PC-3 (cell line): ENCODE results near the gene HOXB7. TPM values are rescaled to one million over a fixed set of nuclear protein-coding genes. Genes with fewer than 3 reads are reported as not detected.
A peak's percentile ranks its signal among the peaks of the same experiment; 100 is the strongest.

Source experiments
- ATAC-seq: fragments of 200-7000 bp; cut with Tn5 transposase; 2 replicates; pipeline ENCODE4 v1.9.1; 2020; ENCODE audit warnings: mild to moderate bottlenecking, moderate library complexity
- BruUV-seq: library from RNA; stranded (reverse); fragments of 400-500 nt; replicated peaks from 2 replicates; lab custom pipeline; 2021; lab: Mats Ljungman, UMichigan
- CTCF ChIA-PET: fragments of 300-600 bp; sonication (Branson Sonifier 250); formaldehyde crosslinking; loops from one replicate; lab custom pipeline; 2022; ENCODE audit warnings: antibody characterized with exemption; lab: Charles Lee
- POLR2A ChIA-PET: fragments of 300-600 bp; sonication (Branson Sonifier 250); formaldehyde crosslinking; loops from one replicate; lab custom pipeline; 2022; ENCODE audit warnings: antibody characterized with exemption; ENCODE audit not compliant: unreplicated experiment; lab: Charles Lee
- DNase-seq: peaks from one replicate; pipeline ENCODE4 v3.0.0-alpha.2; 2015
- H2AFZ ChIP-seq: fragments of 300-600 bp; sonication (generic); 2 replicates; pipeline ENCODE4 v1.6.0; 2016; ENCODE audit warnings: antibody characterized with exemption, low read length
- H3F3A ChIP-seq: fragments of 300-600 bp; sonication (generic); one replicate; pipeline ENCODE4 v1.6.0; 2017; ENCODE audit warnings: antibody characterized with exemption, low read length, control low read depth, mild to moderate bottlenecking; ENCODE audit not compliant: unreplicated experiment
- H3K27ac ChIP-seq: fragments of 300-600 bp; sonication (generic); 2 replicates; pipeline ENCODE4 v1.5.1; 2016; ENCODE audit warnings: mild to moderate bottlenecking, low read length
- H3K27me3 ChIP-seq: fragments of 300-600 bp; sonication (generic); 2 replicates; pipeline ENCODE4 v1.6.1; 2016; ENCODE audit warnings: low read length, mixed read lengths
- H3K36me3 ChIP-seq: fragments of 300-600 bp; sonication (generic); 2 replicates; pipeline ENCODE4 v1.6.1; 2016; ENCODE audit warnings: low read depth, mixed run types, low read length, mixed read lengths
- H3K4me1 ChIP-seq: fragments of 300-600 bp; sonication (generic); 2 replicates; pipeline ENCODE4 v1.5.1; 2016; ENCODE audit warnings: low read length; ENCODE audit not compliant: insufficient read depth
- H3K4me2 ChIP-seq: fragments of 300-600 bp; sonication (generic); 2 replicates; pipeline ENCODE4 v1.6.0; 2016; ENCODE audit warnings: low read length
- H3K4me3 ChIP-seq: fragments of 300-600 bp; sonication (generic); 2 replicates; pipeline ENCODE4 v1.5.1; 2016; ENCODE audit warnings: mild to moderate bottlenecking, low read length, mixed read lengths
- H3K79me2 ChIP-seq: fragments of 300-600 bp; sonication (generic); 2 replicates; pipeline ENCODE4 v1.6.1; 2017; ENCODE audit warnings: low read length, mixed read lengths
- H3K9ac ChIP-seq: fragments of 300-600 bp; sonication (generic); 2 replicates; pipeline ENCODE4 v1.6.0; 2016; ENCODE audit warnings: mild to moderate bottlenecking, low read length
- H3K9me2 ChIP-seq: fragments of 300-600 bp; sonication (generic); replicated peaks from 2 replicates; pipeline ENCODE4 v1.6.1; 2016; ENCODE audit warnings: mixed run types, low read length, mixed read lengths
- H3K9me3 ChIP-seq: fragments of 300-600 bp; sonication (generic); 2 replicates; pipeline ENCODE4 v1.6.1; 2016; ENCODE audit warnings: low read length, mixed read lengths
- H4K20me1 ChIP-seq: fragments of 300-600 bp; sonication (generic); 2 replicates; pipeline ENCODE4 v1.6.1; 2016; ENCODE audit warnings: low read length, mixed read lengths
- CTCF ChIP-seq: fragments of 300-600 bp; sonication (generic); conservative IDR thresholded peaks from 2 replicates; pipeline ENCODE4 v1.5.1; 2017; ENCODE audit warnings: antibody characterized with exemption, low read depth, mild to moderate bottlenecking, low read length
- EZH2 ChIP-seq: fragments of 300-600 bp; sonication (generic); IDR thresholded peaks from one replicate; pipeline ENCODE4 v1.6.1; 2017; ENCODE audit warnings: antibody characterized with exemption, mild to moderate bottlenecking, low read length; ENCODE audit not compliant: unreplicated experiment
- EZH2phosphoT487 ChIP-seq: fragments of 300-600 bp; sonication (generic); IDR thresholded peaks from 2 replicates; pipeline ENCODE4 v1.6.1; 2018; ENCODE audit warnings: mild to moderate bottlenecking, antibody characterized with exemption, low read length, borderline replicate concordance
- intact Hi-C: fragments of 100-400 bp; cut with micrococcal nuclease; formaldehyde crosslinking; loops from 2 replicates; pipeline ENCODE4 v1.9.0; 2023
- total RNA-seq: library from RNA; depleted of rRNA; stranded (reverse); fragments of >200 nt; gene quantifications from 2 replicates; pipeline ENCODE4 v1.2.3, GENCODE V29; 2014

Gene HOXB7
- total RNA-seq, 1 experiment from 2014 or later, result not detected

GRCh38 chr17:48615963-48616716 is 5.3 kb upstream of the HOXB7 start:
- intact Hi-C loops, result loop anchor here (5.0 kb wide), 1 partner anchor 589 kb away; no protein-coding TSS in a partner anchor
- H3K79me2 ChIP-seq, result no peaks in the 10 kb centered on the region
- H2AFZ ChIP-seq, result no peak overlapping the region
- H4K20me1 ChIP-seq, result no peaks in the 10 kb centered on the region
- peak; percentile 39 for TF ChIP-seq EZH2
- TF ChIP-seq CTCF, result no peak
- peak; percentile 22; the same call in 1 of the 2 replicates for TF ChIP-seq EZH2phosphoT487
- H3K4me3 ChIP-seq, result peak overlapping the region; percentile 26; the same call in 1 of the 2 replicates
- no TSS peak for BruUV-seq
- H3K4me1 ChIP-seq, result peaks cover 35% of the 10 kb centered on the region
- peaks cover 70% of the 10 kb centered on the region for H3K27me3 ChIP-seq
- H3K9ac ChIP-seq, result no peak overlapping the region
- ATAC-seq (no peak), DNase-seq (peak; percentile 15)
- peak overlapping the region; percentile 75 for H3K4me2 ChIP-seq
- H3F3A ChIP-seq, result no peaks in the 10 kb centered on the region
- ChIA-PET POLR2A (no interaction called here), CTCF (no interaction called here)
- H3K9me3 ChIP-seq, result no peaks in the 10 kb centered on the region
- no peaks in the 10 kb centered on the region for H3K9me2 ChIP-seq
- H3K36me3 ChIP-seq, result no peaks in the 10 kb centered on the region
- no peak overlapping the region for H3K27ac ChIP-seq

GRCh38 chr17:48615047-48615962 is 4.5 kb upstream of the HOXB7 start, which contains the start of gene HOXB8:
HOXB8 (minus strand) TSS chr17:48615292; CDS start chr17:48614704, 588 bp downstream.
- ChIA-PET POLR2A (interaction anchor here (0.7 kb wide), 1 partner anchor 11 kb away, joined by 7 read pairs; the partner anchor contains the start of gene HOXB9), CTCF (interaction anchor here (0.6 kb wide), 1 partner anchor 336 kb away, joined by 8 read pairs; no protein-coding TSS in a partner anchor)
- H3K4me3 ChIP-seq, result peak within 1 kb of the TSS; percentile 26; the same call in 1 of the 2 replicates
- no peak within 1 kb of the TSS for H3K27ac ChIP-seq
- no peaks in the 10 kb centered on the region for H3K36me3 ChIP-seq
- H4K20me1 ChIP-seq, result no peaks in the 10 kb centered on the region
- H3K9ac ChIP-seq, result no peak within 1 kb of the TSS
- H2AFZ ChIP-seq, result no peak within 1 kb of the TSS; the same call in 1 of the 2 replicates
- peaks cover 39% of the 10 kb centered on the region for H3K4me1 ChIP-seq
- ATAC-seq (no peak), DNase-seq (peak; percentile 15)
- BruUV-seq, result no TSS peak
- intact Hi-C loops, result loop anchor here (5.0 kb wide), 1 partner anchor 588 kb away; no protein-coding TSS in a partner anchor
- H3K79me2 ChIP-seq, result no peaks in the 10 kb centered on the region
- H3K4me2 ChIP-seq, result peak within 1 kb of the TSS; percentile 75
- no peaks in the 10 kb centered on the region for H3K9me2 ChIP-seq
- no peaks in the 10 kb centered on the region for H3K9me3 ChIP-seq
- H3K27me3 ChIP-seq, result peaks cover 73% of the 10 kb centered on the region
- no peaks in the 10 kb centered on the region for H3F3A ChIP-seq
- TF ChIP-seq EZH2phosphoT487 (no peak), EZH2 (peak; percentile 95)
